Ecto neural progenitor cell (in vitro differentiated cells): ENCODE results near the gene CYP3A7.
"Not testable (repeated sequence)": the region's sequence is repeated elsewhere in the genome, so short reads cannot be mapped to it uniquely, and the experiment has no call there.

ENCODE experiments used
- DNase-seq: peaks from one replicate; pipeline ENCODE4 v3.0.0-alpha.2; 2018; ENCODE audit warnings: low spot score

Gene CYP3A7

DNA sequence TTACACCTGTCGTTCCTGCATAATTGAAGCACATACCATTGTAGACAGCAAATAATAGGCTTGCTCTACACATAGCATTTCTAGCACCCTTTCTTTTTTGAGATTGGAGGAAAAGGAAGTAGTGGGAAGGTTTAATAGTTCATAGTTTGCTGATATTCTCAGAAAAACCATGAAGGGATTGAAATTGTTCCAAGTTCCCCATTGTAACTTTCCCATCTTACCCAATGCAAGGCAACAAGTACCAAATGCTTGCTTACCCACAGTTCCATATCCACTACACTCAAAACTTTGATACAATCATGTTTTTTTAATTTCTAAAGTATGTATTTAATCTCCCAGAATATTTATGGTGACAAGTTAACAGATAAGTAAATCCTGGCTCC, 69.0 kb downstream of the CYP3A7 start:
- DNase-seq: no peak

DNA sequence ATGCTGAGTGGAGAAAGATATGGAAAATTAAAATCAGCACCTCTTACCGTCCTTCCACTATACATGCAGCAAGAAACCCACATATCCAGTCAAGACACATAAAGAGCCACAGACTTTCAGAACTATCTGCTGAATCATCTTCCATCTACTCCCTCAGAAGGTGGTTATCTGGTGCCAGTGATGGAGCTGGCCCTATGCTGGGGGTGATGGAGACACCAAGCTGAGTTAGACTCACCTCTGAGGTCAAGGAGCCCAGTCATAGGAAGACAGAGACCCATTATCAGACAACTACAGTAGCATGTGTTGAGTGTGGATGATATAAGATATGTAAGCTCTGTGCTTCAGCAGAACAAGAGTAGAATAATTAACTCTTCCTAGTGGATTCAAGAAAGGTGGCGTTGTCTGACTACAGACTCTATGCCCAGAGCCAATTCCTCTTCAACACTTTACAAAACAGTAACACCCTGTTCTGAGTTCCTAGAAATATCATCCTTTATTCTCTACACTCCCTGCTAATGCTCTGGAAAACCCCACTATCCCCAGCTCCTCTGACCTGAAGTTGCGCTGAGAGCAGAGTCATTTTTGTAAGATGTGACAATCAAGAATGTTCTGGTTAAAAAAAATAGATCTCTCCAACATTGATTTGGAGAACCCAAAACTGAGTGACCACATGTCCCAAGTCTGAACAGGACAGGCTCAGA, 69.5 kb downstream of the CYP3A7 start:
- DNase-seq: no peak

DNA sequence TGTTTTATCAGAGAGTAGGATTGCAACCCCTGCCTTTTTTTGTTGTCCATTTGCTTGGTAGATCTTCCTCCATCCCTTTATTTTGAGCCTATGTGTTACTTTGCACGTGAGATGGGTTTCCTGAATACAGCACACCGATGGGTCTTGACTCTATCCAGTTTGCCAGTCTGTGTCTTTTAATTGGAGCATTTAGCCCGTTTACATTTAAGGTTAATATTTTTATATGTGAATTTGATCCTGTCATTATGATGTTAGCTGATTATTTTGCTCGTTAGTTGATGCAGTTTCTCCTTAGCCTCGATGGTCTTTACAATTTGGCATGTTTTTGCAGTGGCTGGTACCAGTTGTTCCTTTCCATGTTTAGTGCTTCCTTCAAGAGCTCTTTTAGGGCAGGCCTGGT, 77.1 kb downstream of the CYP3A7 start:
- not testable (repeated sequence) for DNase-seq
